Activated T-cell treated with anti-CD3 and anti-CD28 coated beads, Interleukin-2, amount 50 U/mL, for 1 hour (primary cell): ENCODE results near the gene TNIP1.

Experiments
- DNase-seq: peaks from one replicate; pipeline ENCODE4 v3.0.0-alpha.2; 2020

Gene TNIP1

DNA sequence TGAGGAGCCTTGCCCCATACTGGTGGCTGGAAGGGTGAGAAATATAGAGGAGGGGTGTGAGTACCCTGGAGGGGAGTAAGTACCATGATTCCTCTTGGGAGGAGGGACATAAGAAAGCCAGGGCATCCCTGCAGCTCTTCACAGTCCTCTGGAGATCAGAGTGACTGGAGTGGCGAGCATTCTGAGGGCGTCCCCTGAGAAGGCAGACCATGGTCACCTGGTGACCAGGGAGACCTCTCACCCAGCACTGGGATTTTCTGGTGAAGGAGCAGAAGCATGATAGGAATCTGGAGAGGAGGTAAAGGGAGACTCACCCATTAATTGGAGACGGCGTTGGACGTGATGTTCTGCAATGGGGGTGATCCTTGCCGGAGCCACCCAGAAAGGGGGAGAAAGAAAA is 88.1 kb downstream of the TNIP1 start:
- no peak for DNase-seq

DNA sequence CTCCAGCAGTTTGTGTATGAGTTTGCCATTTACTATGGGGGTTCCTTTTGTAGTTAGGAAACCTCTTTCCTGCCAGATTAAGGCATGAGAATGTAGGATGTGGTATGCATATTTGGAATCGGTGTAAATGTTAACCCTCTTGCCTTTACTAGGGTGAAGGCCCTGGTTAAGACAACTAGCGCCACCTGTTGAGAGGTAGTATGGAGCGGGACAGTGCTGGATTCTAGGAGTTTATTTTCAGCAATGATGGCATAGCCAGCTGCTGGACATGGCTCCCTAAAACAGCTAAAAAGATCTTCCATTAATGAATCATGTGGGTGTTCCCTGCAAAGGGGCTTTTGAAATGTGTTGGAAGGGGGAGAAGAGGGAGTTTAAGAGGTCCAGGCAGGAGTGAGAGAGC is 91.1 kb downstream of the TNIP1 start:
- no peak for DNase-seq

GRCh38 chr5:150987746-150988145 is 93.1 kb downstream of the TNIP1 start:
- DNase-seq: no peak
